ENCODE data around the gene RAB2B. TPM values are rescaled to one million over a fixed set of nuclear protein-coding genes. Genes with fewer than 3 reads are reported as not detected.

RAB2B gene
- total RNA-seq, 4 donors from 2014 or later = 11.3 to 19.9 (median 15.4) TPM

DNA sequence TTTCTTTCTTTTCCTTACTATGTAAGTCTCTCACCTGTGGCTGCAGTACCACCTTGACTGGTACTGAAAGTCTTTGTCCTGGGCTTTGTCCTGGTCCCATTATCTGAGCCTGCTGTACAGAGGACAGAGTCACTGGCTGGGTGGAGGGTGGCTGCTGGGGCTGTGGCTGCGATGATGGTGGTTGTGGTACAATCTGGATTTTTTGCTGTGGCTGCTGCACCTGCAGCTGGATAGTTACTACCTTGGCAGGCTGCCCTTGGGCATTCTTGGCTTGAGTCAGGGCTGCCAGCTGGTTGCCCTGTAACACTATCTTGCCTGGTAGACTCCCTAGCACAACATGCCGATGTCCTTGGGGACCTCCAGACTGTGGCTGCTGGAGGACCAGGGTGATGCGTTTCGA lies 47.8 kb downstream of the RAB2B start:
- intact Hi-C loops (cut with DNase I; ENCODE audit: low total_unique reads) = no loop called here
- 83 to 87% methylated on average over 4 of the region's 4 CpGs for WGBS, 2 donors
- TF ChIP-seq, protein P1, sequence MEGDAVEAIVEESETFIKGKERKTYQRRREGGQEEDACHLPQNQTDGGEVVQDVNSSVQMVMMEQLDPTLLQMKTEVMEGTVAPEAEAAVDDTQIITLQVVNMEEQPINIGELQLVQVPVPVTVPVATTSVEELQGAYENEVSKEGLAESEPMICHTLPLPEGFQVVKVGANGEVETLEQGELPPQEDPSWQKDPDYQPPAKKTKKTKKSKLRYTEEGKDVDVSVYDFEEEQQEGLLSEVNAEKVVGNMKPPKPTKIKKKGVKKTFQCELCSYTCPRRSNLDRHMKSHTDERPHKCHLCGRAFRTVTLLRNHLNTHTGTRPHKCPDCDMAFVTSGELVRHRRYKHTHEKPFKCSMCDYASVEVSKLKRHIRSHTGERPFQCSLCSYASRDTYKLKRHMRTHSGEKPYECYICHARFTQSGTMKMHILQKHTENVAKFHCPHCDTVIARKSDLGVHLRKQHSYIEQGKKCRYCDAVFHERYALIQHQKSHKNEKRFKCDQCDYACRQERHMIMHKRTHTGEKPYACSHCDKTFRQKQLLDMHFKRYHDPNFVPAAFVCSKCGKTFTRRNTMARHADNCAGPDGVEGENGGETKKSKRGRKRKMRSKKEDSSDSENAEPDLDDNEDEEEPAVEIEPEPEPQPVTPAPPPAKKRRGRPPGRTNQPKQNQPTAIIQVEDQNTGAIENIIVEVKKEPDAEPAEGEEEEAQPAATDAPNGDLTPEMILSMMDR (IDR thresholded peaks at IDR 0.05) = no peak
- TF ChIP-seq POLR2A (IDR thresholded peaks at IDR 0.05) = no peak

DNA sequence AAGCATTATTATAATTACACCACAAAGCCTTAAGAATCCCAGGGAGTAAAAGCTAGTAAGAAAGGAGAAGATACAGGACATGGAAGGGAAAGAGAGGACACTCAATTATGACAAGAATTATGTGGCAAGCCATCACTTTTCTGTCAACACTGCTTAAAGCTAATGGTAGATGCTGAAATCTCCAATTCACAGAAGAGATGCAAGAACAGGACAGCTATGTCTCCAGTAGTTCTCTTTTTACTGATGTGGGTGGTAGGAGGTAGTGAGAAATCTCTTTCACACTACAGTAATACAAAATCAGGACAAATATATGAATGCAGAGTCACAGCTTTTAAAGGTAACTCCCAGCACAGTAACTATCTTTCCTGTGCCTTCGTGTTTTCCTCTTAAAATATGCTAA lies 50.1 kb downstream of the RAB2B start:
- WGBS, 2 donors = 89 to 95% methylated on average over 1 of the region's 1 CpG
- no peak for DNase-seq (ENCODE audit: low spot score in 2 of 2)
- intact Hi-C loops (cut with DNase I; ENCODE audit: low total_unique reads) = no loop called here
- no peak for TF ChIP-seq POLR2A (IDR thresholded peaks at IDR 0.05)
- TF ChIP-seq, protein P1 (IDR thresholded peaks at IDR 0.05) = no peak
- no peak overlapping the region for H3K4me3 ChIP-seq (ENCODE audit: low read depth, poor library complexity, severe bottlenecking)

More for the DNA sequence above, 47.8 kb downstream of the RAB2B start:
- DNase-seq (ENCODE audit: low spot score in 2 of 2) = no peak
- no peak overlapping the region for H3K4me3 ChIP-seq (ENCODE audit: low read depth, poor library complexity, severe bottlenecking)

DNA sequence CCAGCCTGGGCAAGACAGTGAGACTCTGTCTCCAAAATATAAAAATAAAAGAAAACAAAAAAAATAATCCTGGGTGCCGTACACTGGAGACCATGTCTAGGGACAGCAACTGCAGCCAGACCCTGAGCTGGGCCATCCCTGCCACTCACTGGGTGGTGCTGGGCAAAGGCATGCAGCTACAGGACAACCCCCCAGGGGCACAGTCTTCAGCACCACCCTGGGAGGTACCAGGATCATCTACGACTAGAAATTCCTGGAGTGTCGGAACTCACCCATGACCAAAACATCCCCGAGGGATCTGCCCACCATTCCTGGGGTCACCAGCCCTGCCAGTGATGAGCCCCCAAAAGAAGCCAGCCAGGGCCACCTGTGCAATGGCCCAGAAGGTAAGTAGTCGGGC lies 57.2 kb downstream of the RAB2B start:
- DNase-seq (ENCODE audit: low spot score in 2 of 2) = no peak
- no peak overlapping the region for H3K4me3 ChIP-seq (ENCODE audit: low read depth, poor library complexity, severe bottlenecking)
- intact Hi-C loops (cut with DNase I; ENCODE audit: low total_unique reads) = no loop called here
- no peak for TF ChIP-seq POLR2A (IDR thresholded peaks at IDR 0.05)
- TF ChIP-seq, protein P1 (IDR thresholded peaks at IDR 0.05) = no peak
- 76% methylated on average over 5 of the region's 5 CpGs for WGBS, 2 donors

DNA sequence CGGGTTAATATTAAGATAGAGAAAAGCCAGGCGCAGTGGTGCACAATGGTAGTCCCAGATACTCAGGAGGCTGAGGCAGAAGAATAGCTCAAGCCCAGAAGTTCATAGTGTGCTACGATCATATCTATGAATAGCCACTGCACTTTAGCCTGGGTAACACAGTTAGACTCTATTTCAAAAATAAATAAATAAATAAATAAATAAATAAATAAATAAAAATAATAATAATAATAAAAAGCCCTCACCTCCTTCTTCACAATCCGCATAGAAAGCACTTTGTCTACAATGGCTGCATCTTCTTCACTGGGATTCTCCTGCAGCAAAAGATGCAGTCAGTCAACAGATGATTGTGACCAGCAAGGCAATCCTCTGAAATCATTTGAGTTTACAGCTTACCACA lies 61.4 kb downstream of the RAB2B start:
- intact Hi-C loops (cut with DNase I; ENCODE audit: low total_unique reads) = no loop called here
- no peak for DNase-seq (ENCODE audit: low spot score in 2 of 2)
- 96 to 97% methylated on average over 4 of the region's 4 CpGs for WGBS, 2 donors
- H3K4me3 ChIP-seq (ENCODE audit: low read depth, poor library complexity, severe bottlenecking) = no peak overlapping the region
- no peak for TF ChIP-seq POLR2A (IDR thresholded peaks at IDR 0.05)
- TF ChIP-seq, protein P1 (IDR thresholded peaks at IDR 0.05) = no peak

DNA sequence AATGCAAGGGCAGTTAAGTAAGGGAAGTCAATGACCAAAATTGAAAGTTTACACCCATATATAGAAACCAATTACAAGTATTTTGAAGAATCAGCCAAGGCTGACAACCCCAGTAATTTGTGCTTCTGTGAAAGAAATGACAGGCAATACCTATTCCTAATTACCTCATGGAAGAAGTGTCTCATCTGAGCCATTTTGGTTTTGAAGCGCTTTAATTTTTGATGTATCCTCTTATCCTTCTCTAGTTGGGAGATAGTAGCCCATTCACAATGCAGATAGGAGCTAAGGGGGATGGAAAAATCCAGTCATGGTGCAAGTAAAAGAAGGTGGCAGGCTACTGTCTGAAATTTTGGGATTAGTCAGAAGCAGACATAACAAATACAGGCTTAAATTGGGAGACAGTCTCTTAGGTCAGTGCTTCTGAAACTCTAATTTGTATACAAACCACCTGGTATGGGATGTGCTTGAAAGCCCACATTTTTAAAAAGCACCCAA lies 62.6 kb downstream of the RAB2B start:
- no peak for DNase-seq (ENCODE audit: low spot score in 2 of 2)
- WGBS, 2 donors = 95 to 97% methylated on average over 1 of the region's 1 CpG
- intact Hi-C loops (cut with DNase I; ENCODE audit: low total_unique reads) = no loop called here
- TF ChIP-seq, protein P1 (IDR thresholded peaks at IDR 0.05) = no peak
- TF ChIP-seq POLR2A (IDR thresholded peaks at IDR 0.05) = no peak
- H3K4me3 ChIP-seq (ENCODE audit: low read depth, poor library complexity, severe bottlenecking) = no peak overlapping the region

Other genes with a start within 250 kb of the RAB2B start
- 100 to 1,000 TPM; 312 to 425 (median 376) TPM for gene HNRNPC, start 207.5 kb downstream of the RAB2B start, total RNA-seq
- 1 to 10 TPM in 1 of 4 donors, under 1 TPM in 1, not detected in 2; 0.21 to 2.6 TPM for gene RPGRIP1, start 196.9 kb downstream of the RAB2B start, total RNA-seq
- 10 to 100 TPM; 35.7 to 50.3 (median 45.8) TPM for gene SUPT16H, start 92.9 kb downstream of the RAB2B start, total RNA-seq
- gene CHD8, start 20.8 kb downstream of the RAB2B start, total RNA-seq = 10 to 100 TPM; 78.4 to 98.6 (median 97.0) TPM
- 10 to 100 TPM; 69.8 to 94.9 (median 75.7) TPM for gene TOX4, start 236 bp upstream of the RAB2B start, total RNA-seq
- gene METTL3, start 34.4 kb upstream of the RAB2B start, total RNA-seq = 10 to 100 TPM; 33.4 to 60.0 (median 39.8) TPM
- 1 to 10 TPM; 2.2 to 4.8 (median 4.4) TPM for gene SALL2, start 49.4 kb upstream of the RAB2B start, total RNA-seq
- gene OR10G3, start 103.1 kb upstream of the RAB2B start, total RNA-seq = not detected
- gene OR10G2, start 158.0 kb upstream of the RAB2B start, total RNA-seq = not detected
- gene OR4E2, start 176.9 kb upstream of the RAB2B start, total RNA-seq = not detected
- not detected for gene OR4E1, start 196.9 kb upstream of the RAB2B start, total RNA-seq

Data from lower leg skin (tissue), 4 donors.